ENCODE measurements around the gene BHMT. TPM values are rescaled to one million over a fixed set of nuclear protein-coding genes. Genes with fewer than 3 reads are reported as not detected.

BHMT gene
- total RNA-seq, 1 experiment from 2014 or later = 0.72 TPM

DNA sequence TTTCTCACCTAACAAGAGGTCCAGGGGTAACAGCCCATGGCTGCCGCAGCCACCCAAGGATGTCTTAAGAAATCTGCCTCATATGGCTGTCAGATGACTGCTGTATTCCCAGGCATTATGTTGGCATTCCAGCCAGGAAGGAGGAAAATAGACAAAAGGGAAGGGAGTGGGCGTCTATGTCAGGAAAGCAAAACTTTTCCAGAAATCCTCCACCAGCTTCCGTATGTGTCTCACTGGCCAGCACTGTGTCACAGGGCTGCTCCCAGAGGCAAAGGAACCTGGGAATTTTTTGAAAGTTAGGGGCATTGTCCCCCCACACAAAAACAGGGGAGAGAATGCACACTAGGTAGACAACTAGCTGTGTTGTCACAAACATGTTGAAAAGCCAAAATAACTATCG is 34.8 kb upstream of the BHMT start:
- TF ChIP-seq, protein P1, sequence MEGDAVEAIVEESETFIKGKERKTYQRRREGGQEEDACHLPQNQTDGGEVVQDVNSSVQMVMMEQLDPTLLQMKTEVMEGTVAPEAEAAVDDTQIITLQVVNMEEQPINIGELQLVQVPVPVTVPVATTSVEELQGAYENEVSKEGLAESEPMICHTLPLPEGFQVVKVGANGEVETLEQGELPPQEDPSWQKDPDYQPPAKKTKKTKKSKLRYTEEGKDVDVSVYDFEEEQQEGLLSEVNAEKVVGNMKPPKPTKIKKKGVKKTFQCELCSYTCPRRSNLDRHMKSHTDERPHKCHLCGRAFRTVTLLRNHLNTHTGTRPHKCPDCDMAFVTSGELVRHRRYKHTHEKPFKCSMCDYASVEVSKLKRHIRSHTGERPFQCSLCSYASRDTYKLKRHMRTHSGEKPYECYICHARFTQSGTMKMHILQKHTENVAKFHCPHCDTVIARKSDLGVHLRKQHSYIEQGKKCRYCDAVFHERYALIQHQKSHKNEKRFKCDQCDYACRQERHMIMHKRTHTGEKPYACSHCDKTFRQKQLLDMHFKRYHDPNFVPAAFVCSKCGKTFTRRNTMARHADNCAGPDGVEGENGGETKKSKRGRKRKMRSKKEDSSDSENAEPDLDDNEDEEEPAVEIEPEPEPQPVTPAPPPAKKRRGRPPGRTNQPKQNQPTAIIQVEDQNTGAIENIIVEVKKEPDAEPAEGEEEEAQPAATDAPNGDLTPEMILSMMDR (conservative IDR thresholded peaks at IDR 0.05) = no peak
- H3K27me3 ChIP-seq (ENCODE audit: insufficient read depth, low read length) = no peaks in the 10 kb centered on the region
- no peak overlapping the region for H3K9ac ChIP-seq (ENCODE audit: extremely low read depth, insufficient read length, low read length)
- H3K4me3 Mint-ChIP-seq = no peak overlapping the region
- H3K4me1 ChIP-seq (ENCODE audit: insufficient read depth, low read length) = no peaks in the 10 kb centered on the region
- H4K20me1 ChIP-seq (ENCODE audit: control insufficient read depth, insufficient read depth, insufficient read length) = no peaks in the 10 kb centered on the region
- no peak overlapping the region for H2AK5ac ChIP-seq (ENCODE audit: insufficient read length, low read length)
- H3K23me2 ChIP-seq (ENCODE audit: insufficient read length, low read depth, low read length, poor library complexity, severe bottlenecking) = no peaks in the 10 kb centered on the region
- no peak overlapping the region for H2BK20ac ChIP-seq (ENCODE audit: low read depth, low read length, poor library complexity, severe bottlenecking)
- no peak overlapping the region for H4K5ac ChIP-seq (ENCODE audit: insufficient read length, low read depth, low read length)
- H2BK12ac ChIP-seq (ENCODE audit: insufficient read length, low read depth, low read length) = no peak overlapping the region
- no peak overlapping the region for H3K23ac ChIP-seq (ENCODE audit: insufficient read length, low read depth, low read length)
- no peaks in the 10 kb centered on the region for H3K9me3 ChIP-seq (ENCODE audit: control insufficient read depth, low read depth, low read length)
- H3K79me2 ChIP-seq (ENCODE audit: insufficient read depth, low read length) = no peaks in the 10 kb centered on the region
- no peak overlapping the region for H3K14ac ChIP-seq (ENCODE audit: insufficient read depth, low read length)
- H3K27ac ChIP-seq (ENCODE audit: insufficient read length, low read depth, low read length) = no peak overlapping the region
- peaks cover 0 to 10% of the 10 kb centered on the region in 2 experiments; a peak in 2 of 5 replicates for H3K9me3 Mint-ChIP-seq
- no peak overlapping the region for H3K18ac ChIP-seq (ENCODE audit: insufficient read length, low read depth, low read length)
- no peak overlapping the region for H4K91ac ChIP-seq (ENCODE audit: insufficient read length, low read depth, low read length)
- WGBS (ENCODE audit: extremely low coverage, insufficient read length, low lambda C conversion rate) = no CpG with 5 or more reads among the region's 4 CpGs
- no peak overlapping the region for H3K4ac ChIP-seq (ENCODE audit: low read depth, low read length)
- no peak overlapping the region for H2BK5ac ChIP-seq (ENCODE audit: insufficient read length, low read length)
- H3K56ac ChIP-seq (ENCODE audit: insufficient read length, low read depth, low read length) = no peak overlapping the region
- H3K4me2 ChIP-seq (ENCODE audit: insufficient read depth, insufficient read length, low read length) = no peak overlapping the region
- no peak overlapping the region for H3T11ph ChIP-seq (ENCODE audit: low read length)
- peaks cover 0 to 4% (median 4%) of the 10 kb centered on the region in 3 experiments; a peak in 2 of 7 replicates for H3K36me3 Mint-ChIP-seq (ENCODE audit: insufficient read depth in 1 of 3, low read depth in 3 of 3)
- no peak overlapping the region for H2BK15ac ChIP-seq (ENCODE audit: low read depth, low read length)
- no peak for DNase-seq
- H3K4me1 Mint-ChIP-seq = peaks cover 2 to 3% of the 10 kb centered on the region in 2 experiments; a peak in 1 of 4 replicates
- no peak overlapping the region for H4K8ac ChIP-seq (replicated peaks; ENCODE audit: insufficient read length, low read depth, low read length)
- no peak overlapping the region for H2AFZ ChIP-seq (ENCODE audit: low read length)
- H3K27ac Mint-ChIP-seq = no peak overlapping the region
- H3K27me3 Mint-ChIP-seq (ENCODE audit: low read depth) = peaks cover 3% of the 10 kb centered on the region
- no peaks in the 10 kb centered on the region for H3K79me1 ChIP-seq (ENCODE audit: insufficient read depth, low read depth, low read length, poor library complexity, severe bottlenecking)
- no peak overlapping the region for H2BK120ac ChIP-seq (ENCODE audit: low read depth, low read length, poor library complexity, severe bottlenecking)
